K562 (cell line): ENCODE measurements around the gene SLC39A11.

Experiments used
- GABPB1 ChIP-seq: sonication (generic); formaldehyde crosslinking; IDR thresholded peaks from 2 replicates; pipeline ENCODE4 v1.8.0; 2022; ENCODE audit warnings: mild to moderate bottlenecking, missing genetic modification reagents
- GTF2F1 ChIP-seq: IDR thresholded peaks from 2 replicates; pipeline ENCODE4 v1.6.1; 2011; ENCODE audit warnings: low read depth, low read length, improper control_type of control experiment

DNA sequence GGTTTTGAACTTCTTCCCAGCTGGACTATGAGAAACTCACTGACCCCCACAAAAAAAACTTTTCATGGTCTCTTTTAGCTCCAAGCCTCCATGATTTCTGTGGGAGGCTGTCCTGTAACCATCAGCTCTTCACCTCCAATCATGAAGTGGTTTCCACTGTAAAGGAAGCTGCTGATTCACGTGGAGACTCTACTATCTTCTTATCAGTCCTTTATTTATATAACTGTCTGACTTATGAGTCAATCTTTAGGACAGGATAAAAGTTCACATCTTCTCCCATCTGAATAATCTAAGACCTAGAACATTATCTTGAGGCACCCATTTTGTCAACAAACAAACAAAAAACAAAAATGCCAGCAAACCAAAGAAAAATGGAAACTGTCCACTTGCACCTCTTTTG is 409.9 kb downstream of the SLC39A11 start:
- no peak for TF ChIP-seq GTF2F1
- TF ChIP-seq GABPB1 (CRISPR knock-in tag), result no peak
